H1 (cell line): ENCODE results near the gene PSMD12. TPM values are rescaled to one million over a fixed set of nuclear protein-coding genes. Genes with fewer than 3 reads are reported as not detected.

Experiments
- CTCF ChIA-PET: fragments of 300-600 bp; sonication (Branson Sonifier 250); formaldehyde crosslinking; loops from one replicate; lab custom pipeline; 2021; ENCODE audit not compliant: partially characterized antibody; lab: Charles Lee
- POLR2A ChIA-PET: fragments of 300-600 bp; sonication (Branson Sonifier 250); formaldehyde crosslinking; loops from one replicate; lab custom pipeline; 2021; ENCODE audit warnings: inconsistent platforms; ENCODE audit not compliant: partially characterized antibody; lab: Charles Lee
- DNase-seq, 2 experiments: peaks; one replicate each; pipeline versions ENCODE4 v3.0.0 to v3.0.0-alpha.2; 2010 to 2022; ENCODE audit warnings: low spot score in 2 of 2, low read depth in 1 of 2, mixed read lengths in 1 of 2
- FAIRE-seq: peaks from 2 replicates; lab custom pipeline; 2011; peaks lifted over from hg19 to GRCh38; lab: Jason Lieb, UNC
- H2AFZ ChIP-seq: 2 replicates; pipeline ENCODE4 v1.8.1; 2012; ENCODE audit warnings: low read length, inconsistent platforms
- H2AK5ac ChIP-seq: 2 replicates; pipeline ENCODE4 v1.6.1; 2013; ENCODE audit warnings: low read depth, low read length
- H2BK120ac ChIP-seq: replicated peaks from 2 replicates; pipeline ENCODE3; 2013; ENCODE audit warnings: low read depth, low read length, inconsistent platforms
- H2BK12ac ChIP-seq: 2 replicates; pipeline ENCODE4 v1.6.1; 2013; ENCODE audit warnings: low read depth, low read length
- H2BK15ac ChIP-seq: 2 replicates; pipeline ENCODE4 v1.6.1; 2013; ENCODE audit warnings: low read length
- H2BK20ac ChIP-seq: 2 replicates; pipeline ENCODE4 v1.6.1; 2013; ENCODE audit warnings: low read length
- H2BK5ac ChIP-seq: 2 replicates; pipeline ENCODE4 v1.6.1; 2013; ENCODE audit warnings: low read depth, low read length
- H3K14ac ChIP-seq: 2 replicates; pipeline ENCODE4 v1.6.1; 2013; ENCODE audit warnings: inconsistent platforms; ENCODE audit not compliant: insufficient read length
- H3K18ac ChIP-seq: 2 replicates; pipeline ENCODE4 v1.6.1; 2013; ENCODE audit warnings: low read length; ENCODE audit errors: extremely low read depth
- H3K23ac ChIP-seq: 2 replicates; pipeline ENCODE4 v1.6.1; 2013; ENCODE audit warnings: inconsistent platforms; ENCODE audit not compliant: insufficient read length
- H3K23me2 ChIP-seq: 2 replicates; pipeline ENCODE4 v1.6.1; 2013; ENCODE audit warnings: low read depth, low read length
- H3K27ac ChIP-seq: 2 replicates; pipeline ENCODE4 v1.6.1; 2011; ENCODE audit warnings: low read depth, low read length, inconsistent platforms
- H3K27me3 ChIP-seq, 4 experiments: replicated peaks in 1 of 4; 1 replicate in 1 of 4; 2 replicates in 3 of 4; pipeline versions ENCODE4 v1.6.1 to v1.8.1; 2011 to 2013; ENCODE audit warnings: low read length in 3 of 4, mild to moderate bottlenecking in 3 of 4, inconsistent platforms in 2 of 4, mixed read lengths in 2 of 4, moderate library complexity in 1 of 4; ENCODE audit not compliant: control insufficient read depth in 3 of 4, insufficient read depth in 3 of 4; ENCODE audit errors: extremely low read depth in 1 of 4
- H3K36me3 ChIP-seq, 4 experiments: 2 replicates each; pipeline versions ENCODE4 v1.6.1 to v1.8.1; 2011 to 2013; ENCODE audit warnings: mild to moderate bottlenecking in 4 of 4, low read length in 3 of 4, moderate library complexity in 2 of 4, control low read depth in 1 of 4, inconsistent platforms in 1 of 4; ENCODE audit not compliant: insufficient read depth in 4 of 4, control insufficient read depth in 2 of 4
- H3K4ac ChIP-seq: replicated peaks from 2 replicates; pipeline ENCODE3; 2013; ENCODE audit warnings: low read length, low read depth, mixed read lengths, inconsistent platforms; ENCODE audit not compliant: insufficient read length
- H3K4me1 ChIP-seq, 4 experiments: replicated peaks in 1 of 4; 1 replicate in 1 of 4; 2 replicates in 3 of 4; pipeline versions ENCODE4 v1.6.1 to v1.8.1; 2011 to 2013; ENCODE audit warnings: low read length in 3 of 4, inconsistent platforms in 2 of 4, mixed read lengths in 1 of 4; ENCODE audit not compliant: insufficient read depth in 4 of 4, control insufficient read depth in 3 of 4
- H3K4me2 ChIP-seq, 2 experiments: 2 replicates each; pipeline versions ENCODE4 v1.6.1 to v1.8.1; 2011 to 2013; ENCODE audit warnings: low read depth in 2 of 2, low read length in 2 of 2, control low read depth in 1 of 2, inconsistent platforms in 1 of 2, mild to moderate bottlenecking in 1 of 2; ENCODE audit not compliant: insufficient read depth in 1 of 2
- H3K4me3 ChIP-seq, 4 experiments: fragments of 200-600, 300-600 bp in 1 of 4; sonication (generic), shearing (Covaris generic), sonication (Bioruptor Twin) in 1 of 4; 2 replicates each; pipeline versions ENCODE4 v1.5.1 to v1.8.1; 2011 to 2016; ENCODE audit warnings: low read length in 4 of 4, low read depth in 3 of 4, control low read depth in 2 of 4, inconsistent platforms in 2 of 4, mild to moderate bottlenecking in 2 of 4, mixed read lengths in 1 of 4, moderate library complexity in 1 of 4; ENCODE audit not compliant: insufficient read depth in 2 of 4; ENCODE audit errors: extremely low read depth in 1 of 4
- H3K56ac ChIP-seq: replicated peaks from 2 replicates; pipeline ENCODE3; 2013; ENCODE audit warnings: low read depth, mild to moderate bottlenecking, mixed read lengths, low read length, inconsistent platforms; ENCODE audit not compliant: insufficient read length
- H3K79me1 ChIP-seq: 2 replicates; pipeline ENCODE4 v1.6.1; 2013; ENCODE audit warnings: low read depth, low read length, control low read depth
- H3K79me2 ChIP-seq, 2 experiments: 2 replicates each; pipeline versions ENCODE4 v1.6.1 to v1.8.1; 2012 to 2013; ENCODE audit warnings: low read length in 2 of 2, mild to moderate bottlenecking in 2 of 2, inconsistent platforms in 1 of 2; ENCODE audit not compliant: insufficient read depth in 2 of 2, control insufficient read depth in 1 of 2
- H3K9ac ChIP-seq, 4 experiments: replicated peaks in 1 of 4; 1 replicate in 1 of 4; 2 replicates in 3 of 4; pipeline versions ENCODE4 v1.6.1 to v1.8.1; 2011 to 2013; ENCODE audit warnings: low read depth in 3 of 4, low read length in 3 of 4, control low read depth in 2 of 4, mild to moderate bottlenecking in 2 of 4, moderate library complexity in 2 of 4, inconsistent platforms in 1 of 4; ENCODE audit errors: extremely low read depth in 1 of 4
- H3K9me3 ChIP-seq, 2 experiments: 2 replicates each; pipeline versions ENCODE4 v1.6.1 to v1.8.1; 2012 to 2013; ENCODE audit warnings: mild to moderate bottlenecking in 2 of 2, moderate library complexity in 2 of 2, control low read depth in 1 of 2, inconsistent platforms in 1 of 2, low read depth in 1 of 2, low read length in 1 of 2, mixed read lengths in 1 of 2; ENCODE audit not compliant: insufficient read depth in 2 of 2
- H4K20me1 ChIP-seq, 2 experiments: replicated peaks in 1 of 2; 2 replicates each; pipeline versions ENCODE3 to v1.8.1; 2011 to 2013; ENCODE audit warnings: inconsistent platforms in 2 of 2, low read length in 2 of 2, mild to moderate bottlenecking in 1 of 2; ENCODE audit not compliant: insufficient read depth in 2 of 2, control insufficient read depth in 1 of 2
- H4K5ac ChIP-seq: 2 replicates; pipeline ENCODE4 v1.6.1; 2013; ENCODE audit warnings: low read length, low read depth, mixed read lengths, inconsistent platforms; ENCODE audit not compliant: insufficient read length
- H4K8ac ChIP-seq: 2 replicates; pipeline ENCODE4 v1.8.0; 2013; ENCODE audit warnings: mild to moderate bottlenecking, moderate library complexity, low read length, inconsistent platforms; ENCODE audit not compliant: insufficient read depth; ENCODE audit errors: extremely low read depth
- H4K91ac ChIP-seq: replicated peaks from 2 replicates; pipeline ENCODE3; 2013; ENCODE audit warnings: low read length, mixed read lengths, inconsistent platforms; ENCODE audit not compliant: insufficient read length
- ASH2L ChIP-seq: fragments of 200-600, 300-600 bp; sonication (generic); IDR thresholded peaks from one replicate; pipeline ENCODE4 v1.7.1; 2017; ENCODE audit warnings: low read length
- BACH1 ChIP-seq: IDR thresholded peaks from 2 replicates; pipeline ENCODE4 v1.6.1; 2012; ENCODE audit warnings: low read length, improper control_type of control experiment
- CBX8 ChIP-seq: fragments of 300-800, 300-1000 bp; sonication (generic); IDR thresholded peaks from 2 replicates; pipeline ENCODE4 v1.7.1; 2016; ENCODE audit warnings: low read depth, low read length, borderline replicate concordance
- CHD1 ChIP-seq: IDR thresholded peaks from 2 replicates; pipeline ENCODE4 v1.6.1; 2012; ENCODE audit warnings: low read depth, low read length, improper control_type of control experiment
- EP300 ChIP-seq, 2 experiments: IDR thresholded peaks; 1 replicate in 1 of 2; 2 replicates in 1 of 2; pipeline ENCODE4 v1.6.1; 2011 to 2012; ENCODE audit warnings: low read depth in 2 of 2, low read length in 2 of 2, mild to moderate bottlenecking in 2 of 2, borderline replicate concordance in 1 of 2, inconsistent platforms in 1 of 2, moderate library complexity in 1 of 2
- GABPA ChIP-seq: IDR thresholded peaks from 2 replicates; pipeline ENCODE4 v1.6.1; 2011; ENCODE audit warnings: mild to moderate bottlenecking, low read length, moderate library complexity, borderline replicate concordance; ENCODE audit not compliant: insufficient read depth
- GTF2F1 ChIP-seq: IDR thresholded peaks from 2 replicates; pipeline ENCODE4 v1.6.1; 2012; ENCODE audit warnings: low read depth, low read length, improper control_type of control experiment, borderline replicate concordance
- RBBP5 ChIP-seq: IDR thresholded peaks from 2 replicates; pipeline ENCODE4 v1.7.1; 2012; ENCODE audit warnings: low read depth, mild to moderate bottlenecking, inconsistent platforms, low read length, moderate library complexity, borderline replicate concordance
- SAP30 ChIP-seq: fragments of 300-600 bp; sonication (generic); IDR thresholded peaks from 2 replicates; pipeline ENCODE4 v1.7.1; 2012; ENCODE audit warnings: low read length, moderate library complexity, mild to moderate bottlenecking, inconsistent platforms; ENCODE audit not compliant: insufficient read depth, insufficient replicate concordance
- SIRT6 ChIP-seq: IDR thresholded peaks from one replicate; pipeline ENCODE4 v1.7.1; 2012; ENCODE audit warnings: low read length, inconsistent platforms
- WGBS, 2 experiments: shearing (Covaris generic) in 1 of 2; methylation state at CpG; one replicate each; pipeline versions ENCODE4 v1.1.6 to v1.1.7; 2013 to 2015; ENCODE audit warnings: low lambda C conversion rate in 2 of 2, mixed read lengths in 2 of 2, inconsistent platforms in 1 of 2, low coverage in 1 of 2, missing lambda C conversion rate in 1 of 2; ENCODE audit not compliant: insufficient replicate concordance in 2 of 2, insufficient coverage in 1 of 2, insufficient read length in 1 of 2; ENCODE audit errors: extremely low coverage in 1 of 2, missing lambda C conversion rate in 1 of 2; 5-methylcytosine and 5-hydroxymethylcytosine counted together
- polyA plus RNA-seq, 7 experiments: library from polyadenylated mRNA; depleted of rRNA in 3 of 7; stranded (reverse) in 5 of 7; unstranded in 2 of 7; fragments of >200 nt in 5 of 7; fragments of 200-250 nt in 2 of 7; gene quantifications; 1 replicate in 5 of 7; 2 replicates in 1 of 7; 4 replicates in 1 of 7; pipeline versions ENCODE4 v1.2.1 to v1.2.3, GENCODE V29; 2011 to 2013; ENCODE audit warnings: missing spikeins in 2 of 7, mixed read lengths in 2 of 7
- total RNA-seq: library from RNA; stranded (reverse); fragmentation: NEBNext Ultra II Directional; extraction: Animal tissue kit (Norgen Biotek cat#: 25700); gene quantifications from 2 replicates; pipeline ENCODE4 v1.2.1, GENCODE V29; 2021
- TF ChIP-seq, protein P1 (sequence below): IDR thresholded peaks from 2 replicates; pipeline ENCODE4 v1.6.1; 2012; ENCODE audit warnings: inconsistent platforms
- TF ChIP-seq, protein P2 (sequence below): IDR thresholded peaks from 2 replicates; pipeline ENCODE4 v1.6.1; 2011; ENCODE audit warnings: low read length, improper control_type of control experiment

The PSMD12 gene
- total and polyA plus RNA-seq, 2 of the 8 experiments (the other 6 are each of a cell fraction or from before 2014, with no cell fraction given), result 14.0 to 82.4 TPM

DNA sequence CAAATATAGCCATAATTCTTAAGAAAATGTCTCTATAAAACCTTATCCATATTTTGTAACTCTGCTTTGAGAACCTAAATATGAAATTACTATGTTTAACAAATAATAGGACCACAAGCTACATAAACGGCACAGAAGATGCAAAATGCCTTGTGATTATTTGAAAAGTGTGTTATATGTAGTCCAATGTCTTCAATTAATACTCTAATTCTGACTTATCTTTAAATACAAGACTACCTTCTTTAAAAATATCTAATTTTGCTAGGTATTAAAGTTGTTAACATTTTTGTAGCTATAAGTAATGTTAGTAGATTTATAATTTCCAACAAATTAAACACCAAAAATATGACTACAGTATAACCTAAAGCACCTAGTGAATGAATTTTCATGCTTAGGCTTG, 17.0 kb downstream of the PSMD12 start:
- no peak overlapping the region for H2BK120ac ChIP-seq
- POLR2A ChIA-PET, result no interaction called here
- no peak overlapping the region for H2AFZ ChIP-seq
- no peak for DNase-seq
- no peak overlapping the region for H2AK5ac ChIP-seq
- H3K23me2 ChIP-seq, result no peaks in the 10 kb centered on the region
- no peak overlapping the region for H3K56ac ChIP-seq
- H2BK12ac ChIP-seq, result no peak overlapping the region
- peaks cover 0 to 1% of the 10 kb centered on the region in 2 experiments for H4K20me1 ChIP-seq
- no peak overlapping the region for H2BK15ac ChIP-seq
- H4K91ac ChIP-seq, result no peak overlapping the region
- H3K4me3 ChIP-seq, result no peak overlapping the region
- no peak overlapping the region for H4K5ac ChIP-seq
- H3K9me3 ChIP-seq, result no peaks in the 10 kb centered on the region
- H3K36me3 ChIP-seq, result peaks cover 16 to 86% (median 50%) of the 10 kb centered on the region in 4 experiments
- no peak overlapping the region for H2BK5ac ChIP-seq
- H3K18ac ChIP-seq, result no peak overlapping the region
- no peak overlapping the region for H2BK20ac ChIP-seq
- H3K4me1 ChIP-seq, result peaks cover 0 to 6% (median 3%) of the 10 kb centered on the region in 4 experiments; a peak in 1 of 7 replicates
- peaks cover 6% of the 10 kb centered on the region for H3K79me1 ChIP-seq
- CTCF ChIA-PET, result interaction anchor here (0.9 to 1.5 kb wide), 3 partner anchors 10 to 24 kb away, joined by 3 to 5 read pairs (median 4); no protein-coding TSS in a partner anchor
- FAIRE-seq, result no peak
- no peak overlapping the region for H3K23ac ChIP-seq
- H3K4ac ChIP-seq, result no peak overlapping the region
- H3K9ac ChIP-seq, result no peak overlapping the region
- no peak overlapping the region for H3K27ac ChIP-seq
- WGBS, 2 experiments, result 79% methylated on average over 1 of the region's 1 CpG; no CpG with 5 or more reads in 1 of the 2 experiments
- H4K8ac ChIP-seq, result no peak overlapping the region
- H3K27me3 ChIP-seq, result no peaks in the 10 kb centered on the region
- H3K4me2 ChIP-seq, result no peak overlapping the region
- 0 out of 4 replicates have a peak, but pooled peaks cover 0 to 4% of the 10 kb centered on the region in 2 experiments for H3K79me2 ChIP-seq
- no peak overlapping the region for H3K14ac ChIP-seq
- TF ChIP-seq SIRT6 (no peak), CHD1 (no peak), GTF2F1 (no peak), GABPA (no peak), EP300 (IDR thresholded peaks at IDR 0.05; ENCODE audit: borderline replicate concordance in 1 of 2, low read depth in 2 of 2, low read length in 2 of 2) (no peak), RBBP5 (no peak), BACH1 (no peak), SAP30 (no peak), CBX8 (no peak), ASH2L (no peak)
- TF ChIP-seq, protein P1, sequence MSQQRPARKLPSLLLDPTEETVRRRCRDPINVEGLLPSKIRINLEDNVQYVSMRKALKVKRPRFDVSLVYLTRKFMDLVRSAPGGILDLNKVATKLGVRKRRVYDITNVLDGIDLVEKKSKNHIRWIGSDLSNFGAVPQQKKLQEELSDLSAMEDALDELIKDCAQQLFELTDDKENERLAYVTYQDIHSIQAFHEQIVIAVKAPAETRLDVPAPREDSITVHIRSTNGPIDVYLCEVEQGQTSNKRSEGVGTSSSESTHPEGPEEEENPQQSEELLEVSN, result no peak
- TF ChIP-seq, protein P2, sequence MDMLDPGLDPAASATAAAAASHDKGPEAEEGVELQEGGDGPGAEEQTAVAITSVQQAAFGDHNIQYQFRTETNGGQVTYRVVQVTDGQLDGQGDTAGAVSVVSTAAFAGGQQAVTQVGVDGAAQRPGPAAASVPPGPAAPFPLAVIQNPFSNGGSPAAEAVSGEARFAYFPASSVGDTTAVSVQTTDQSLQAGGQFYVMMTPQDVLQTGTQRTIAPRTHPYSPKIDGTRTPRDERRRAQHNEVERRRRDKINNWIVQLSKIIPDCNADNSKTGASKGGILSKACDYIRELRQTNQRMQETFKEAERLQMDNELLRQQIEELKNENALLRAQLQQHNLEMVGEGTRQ, result no peak
